Hepatic stellate cell (primary cell): ENCODE results near the gene MEST.
"Not testable (repeated sequence)": the region's sequence is repeated elsewhere in the genome, so short reads cannot be mapped to it uniquely, and the experiment has no call there.

Experiments used
- DNase-seq: peaks from one replicate; pipeline ENCODE4 v3.0.0; 2011; ENCODE audit warnings: low spot score

MEST gene

GRCh38 chr7:130524628-130525027, 32.7 kb downstream of the MEST start:
- DNase-seq, result no peak

- not testable (repeated sequence) for DNase-seq
These were observed 36.0 kb downstream of the MEST start for GRCh38 chr7:130527752-130528355.

GRCh38 chr7:130529417-130529816, 37.5 kb downstream of the MEST start:
- DNase-seq, result no peak

GRCh38 chr7:130537894-130538293, 46.0 kb downstream of the MEST start:
- DNase-seq, result not testable (repeated sequence)

GRCh38 chr7:130541287-130541686, 49.4 kb downstream of the MEST start:
- not testable (repeated sequence) for DNase-seq

- not testable (repeated sequence) for DNase-seq
These were observed 50.4 kb downstream of the MEST start for GRCh38 chr7:130542297-130542696.

- DNase-seq, result no peak
These were observed 51.7 kb downstream of the MEST start for GRCh38 chr7:130543487-130544010.

- no peak for DNase-seq
These were observed 52.5 kb downstream of the MEST start for GRCh38 chr7:130544356-130544755.

GRCh38 chr7:130553398-130554029, 61.6 kb downstream of the MEST start:
- DNase-seq, result no peak

- no peak for DNase-seq
These were observed 62.6 kb downstream of the MEST start for GRCh38 chr7:130554481-130554880.
